ENCODE measurements around the gene ZNF385B. TPM values are rescaled to one million over a fixed set of nuclear protein-coding genes. Genes with fewer than 3 reads are reported as not detected.

Gene ZNF385B
- total RNA-seq, 1 donor from 2014 or later, result not detected

- Mint-ChIP-seq H3K4me3 (no peak overlapping the region), H3K4me1 (ENCODE audit: low read depth) (no peaks in the 10 kb centered on the region), H3K9me3 (no peaks in the 10 kb centered on the region), H3K27me3 (ENCODE audit: insufficient read depth) (peaks cover 2% of the 10 kb centered on the region), H3K36me3 (ENCODE audit: low read depth) (no peaks in the 10 kb centered on the region), H3K27ac (no peak overlapping the region)
- intact Hi-C loops (cut with micrococcal nuclease), result no loop called here
- DNase-seq (ENCODE audit: low spot score), result no peak
These were observed 11.7 kb downstream of the ZNF385B start for GRCh38 chr2:179849719-179850118.

GRCh38 chr2:179843541-179843940, 17.9 kb downstream of the ZNF385B start:
- no peak overlapping the region for H3K4me3 Mint-ChIP-seq
- peaks cover 4% of the 10 kb centered on the region for H3K4me1 Mint-ChIP-seq (ENCODE audit: low read depth)
- intact Hi-C loops (cut with micrococcal nuclease), result no loop called here
- H3K9me3 Mint-ChIP-seq, result no peaks in the 10 kb centered on the region
- no peaks in the 10 kb centered on the region for H3K36me3 Mint-ChIP-seq (ENCODE audit: low read depth)
- DNase-seq (ENCODE audit: low spot score), result no peak
- no peak overlapping the region for H3K27ac Mint-ChIP-seq
- peaks cover 5% of the 10 kb centered on the region for H3K27me3 Mint-ChIP-seq (ENCODE audit: insufficient read depth)

GRCh38 chr2:179842498-179843153, 18.8 kb downstream of the ZNF385B start:
- DNase-seq (ENCODE audit: low spot score), result no peak
- Mint-ChIP-seq H3K36me3 (ENCODE audit: low read depth) (no peaks in the 10 kb centered on the region), H3K4me3 (no peak overlapping the region), H3K9me3 (no peaks in the 10 kb centered on the region), H3K27ac (no peak overlapping the region), H3K27me3 (ENCODE audit: insufficient read depth) (peaks cover 5% of the 10 kb centered on the region), H3K4me1 (ENCODE audit: low read depth) (peaks cover 4% of the 10 kb centered on the region)
- intact Hi-C loops (cut with micrococcal nuclease), result no loop called here

GRCh38 chr2:179840840-179841239, 20.6 kb downstream of the ZNF385B start:
- H3K4me3 Mint-ChIP-seq, result no peak overlapping the region
- H3K27me3 Mint-ChIP-seq (ENCODE audit: insufficient read depth), result peaks cover 3% of the 10 kb centered on the region
- H3K9me3 Mint-ChIP-seq, result no peaks in the 10 kb centered on the region
- intact Hi-C loops (cut with micrococcal nuclease), result no loop called here
- no peaks in the 10 kb centered on the region for H3K36me3 Mint-ChIP-seq (ENCODE audit: low read depth)
- peaks cover 4% of the 10 kb centered on the region for H3K4me1 Mint-ChIP-seq (ENCODE audit: low read depth)
- DNase-seq (ENCODE audit: low spot score), result no peak
- H3K27ac Mint-ChIP-seq, result no peak overlapping the region

- Mint-ChIP-seq H3K36me3 (ENCODE audit: low read depth) (no peaks in the 10 kb centered on the region), H3K4me3 (no peak overlapping the region), H3K27ac (no peak overlapping the region), H3K27me3 (ENCODE audit: insufficient read depth) (peaks cover 3% of the 10 kb centered on the region), H3K4me1 (ENCODE audit: low read depth) (peaks cover 4% of the 10 kb centered on the region), H3K9me3 (no peaks in the 10 kb centered on the region)
- intact Hi-C loops (cut with micrococcal nuclease), result no loop called here
- DNase-seq (ENCODE audit: low spot score), result no peak
These were observed 24.0 kb downstream of the ZNF385B start for GRCh38 chr2:179837408-179837807.

- no peak for DNase-seq (ENCODE audit: low spot score)
- H3K27me3 Mint-ChIP-seq (ENCODE audit: insufficient read depth), result peaks cover 2% of the 10 kb centered on the region
- H3K4me3 Mint-ChIP-seq, result no peak overlapping the region
- H3K9me3 Mint-ChIP-seq, result no peaks in the 10 kb centered on the region
- H3K4me1 Mint-ChIP-seq (ENCODE audit: low read depth), result no peaks in the 10 kb centered on the region
- H3K27ac Mint-ChIP-seq, result no peak overlapping the region
- intact Hi-C loops (cut with micrococcal nuclease), result no loop called here
- H3K36me3 Mint-ChIP-seq (ENCODE audit: low read depth), result no peaks in the 10 kb centered on the region
These were observed 31.2 kb downstream of the ZNF385B start for GRCh38 chr2:179830043-179830787.

GRCh38 chr2:179826297-179826696, 35.1 kb downstream of the ZNF385B start:
- intact Hi-C loops (cut with micrococcal nuclease), result no loop called here
- Mint-ChIP-seq H3K27ac (no peak overlapping the region), H3K27me3 (ENCODE audit: insufficient read depth) (peaks cover 2% of the 10 kb centered on the region), H3K9me3 (no peaks in the 10 kb centered on the region), H3K4me3 (no peak overlapping the region), H3K36me3 (ENCODE audit: low read depth) (no peaks in the 10 kb centered on the region), H3K4me1 (ENCODE audit: low read depth) (no peaks in the 10 kb centered on the region)
- no peak for DNase-seq (ENCODE audit: low spot score)

GRCh38 chr2:179825494-179825893, 35.9 kb downstream of the ZNF385B start:
- no peaks in the 10 kb centered on the region for H3K4me1 Mint-ChIP-seq (ENCODE audit: low read depth)
- H3K27me3 Mint-ChIP-seq (ENCODE audit: insufficient read depth), result peaks cover 2% of the 10 kb centered on the region
- no peak overlapping the region for H3K27ac Mint-ChIP-seq
- no peak for DNase-seq (ENCODE audit: low spot score)
- H3K9me3 Mint-ChIP-seq, result no peaks in the 10 kb centered on the region
- intact Hi-C loops (cut with micrococcal nuclease), result no loop called here
- no peak overlapping the region for H3K4me3 Mint-ChIP-seq
- H3K36me3 Mint-ChIP-seq (ENCODE audit: low read depth), result no peaks in the 10 kb centered on the region

- H3K27me3 Mint-ChIP-seq (ENCODE audit: insufficient read depth), result peaks cover 2% of the 10 kb centered on the region
- H3K36me3 Mint-ChIP-seq (ENCODE audit: low read depth), result no peaks in the 10 kb centered on the region
- no peak overlapping the region for H3K27ac Mint-ChIP-seq
- DNase-seq (ENCODE audit: low spot score), result no peak
- H3K4me3 Mint-ChIP-seq, result no peak overlapping the region
- no peaks in the 10 kb centered on the region for H3K9me3 Mint-ChIP-seq
- intact Hi-C loops (cut with micrococcal nuclease), result no loop called here
- no peaks in the 10 kb centered on the region for H3K4me1 Mint-ChIP-seq (ENCODE audit: low read depth)
These were observed 36.5 kb downstream of the ZNF385B start for GRCh38 chr2:179824961-179825360.

GRCh38 chr2:179822540-179822939, 38.9 kb downstream of the ZNF385B start:
- Mint-ChIP-seq H3K36me3 (ENCODE audit: low read depth) (no peaks in the 10 kb centered on the region), H3K9me3 (no peaks in the 10 kb centered on the region), H3K27ac (no peak overlapping the region), H3K4me1 (ENCODE audit: low read depth) (no peaks in the 10 kb centered on the region), H3K4me3 (no peak overlapping the region), H3K27me3 (ENCODE audit: insufficient read depth) (peaks cover 1% of the 10 kb centered on the region)
- no peak for DNase-seq (ENCODE audit: low spot score)
- intact Hi-C loops (cut with micrococcal nuclease), result no loop called here

GRCh38 chr2:179818546-179818945, 42.9 kb downstream of the ZNF385B start:
- Mint-ChIP-seq H3K36me3 (ENCODE audit: low read depth) (no peaks in the 10 kb centered on the region), H3K27me3 (ENCODE audit: insufficient read depth) (peaks cover 1% of the 10 kb centered on the region), H3K4me1 (ENCODE audit: low read depth) (no peaks in the 10 kb centered on the region), H3K4me3 (no peak overlapping the region), H3K9me3 (no peaks in the 10 kb centered on the region), H3K27ac (no peak overlapping the region)
- intact Hi-C loops (cut with micrococcal nuclease), result no loop called here
- DNase-seq (ENCODE audit: low spot score), result no peak

GRCh38 chr2:179817181-179817841, 44.1 kb downstream of the ZNF385B start:
- Mint-ChIP-seq H3K4me1 (ENCODE audit: low read depth) (no peaks in the 10 kb centered on the region), H3K27me3 (ENCODE audit: insufficient read depth) (peaks cover 1% of the 10 kb centered on the region), H3K27ac (no peak overlapping the region), H3K36me3 (ENCODE audit: low read depth) (no peaks in the 10 kb centered on the region), H3K4me3 (no peak overlapping the region), H3K9me3 (no peaks in the 10 kb centered on the region)
- intact Hi-C loops (cut with micrococcal nuclease), result no loop called here
- DNase-seq (ENCODE audit: low spot score), result no peak

GRCh38 chr2:179814050-179814449, 47.4 kb downstream of the ZNF385B start:
- no peaks in the 10 kb centered on the region for H3K27me3 Mint-ChIP-seq (ENCODE audit: insufficient read depth)
- H3K27ac Mint-ChIP-seq, result no peak overlapping the region
- no peaks in the 10 kb centered on the region for H3K36me3 Mint-ChIP-seq (ENCODE audit: low read depth)
- no peaks in the 10 kb centered on the region for H3K4me1 Mint-ChIP-seq (ENCODE audit: low read depth)
- intact Hi-C loops (cut with micrococcal nuclease), result no loop called here
- no peak overlapping the region for H3K4me3 Mint-ChIP-seq
- no peaks in the 10 kb centered on the region for H3K9me3 Mint-ChIP-seq
- DNase-seq (ENCODE audit: low spot score), result no peak
